TTC549 (cell line): ENCODE results near the gene CPA1.
A peak's percentile ranks its signal among the peaks of the same experiment; 100 is the strongest.

Experiments used
- FAIRE-seq: peaks from 2 replicates; lab custom pipeline; 2012; peaks lifted over from hg19 to GRCh38; lab: Jason Lieb, UNC

The CPA1 gene

DNA sequence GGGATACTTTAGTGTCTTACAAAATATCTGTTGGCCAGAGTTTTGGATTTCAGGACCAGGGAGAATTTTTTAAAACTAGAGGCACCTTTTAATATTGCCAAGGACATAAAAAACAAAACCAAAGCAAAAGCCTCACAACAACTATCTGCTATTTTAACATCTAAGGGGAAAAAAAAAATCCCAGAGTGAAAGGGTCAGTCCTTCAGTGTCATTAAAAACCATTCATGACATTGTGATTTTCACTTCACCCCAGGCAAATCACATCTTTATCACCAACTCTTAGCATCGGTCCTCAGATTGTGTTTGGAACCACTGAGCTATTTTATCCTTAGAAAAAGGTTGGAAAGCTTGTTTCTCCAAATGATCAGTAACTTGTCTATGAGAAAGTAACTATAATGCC, 49.8 kb downstream of the CPA1 start:
- FAIRE-seq: peak; percentile 58

DNA sequence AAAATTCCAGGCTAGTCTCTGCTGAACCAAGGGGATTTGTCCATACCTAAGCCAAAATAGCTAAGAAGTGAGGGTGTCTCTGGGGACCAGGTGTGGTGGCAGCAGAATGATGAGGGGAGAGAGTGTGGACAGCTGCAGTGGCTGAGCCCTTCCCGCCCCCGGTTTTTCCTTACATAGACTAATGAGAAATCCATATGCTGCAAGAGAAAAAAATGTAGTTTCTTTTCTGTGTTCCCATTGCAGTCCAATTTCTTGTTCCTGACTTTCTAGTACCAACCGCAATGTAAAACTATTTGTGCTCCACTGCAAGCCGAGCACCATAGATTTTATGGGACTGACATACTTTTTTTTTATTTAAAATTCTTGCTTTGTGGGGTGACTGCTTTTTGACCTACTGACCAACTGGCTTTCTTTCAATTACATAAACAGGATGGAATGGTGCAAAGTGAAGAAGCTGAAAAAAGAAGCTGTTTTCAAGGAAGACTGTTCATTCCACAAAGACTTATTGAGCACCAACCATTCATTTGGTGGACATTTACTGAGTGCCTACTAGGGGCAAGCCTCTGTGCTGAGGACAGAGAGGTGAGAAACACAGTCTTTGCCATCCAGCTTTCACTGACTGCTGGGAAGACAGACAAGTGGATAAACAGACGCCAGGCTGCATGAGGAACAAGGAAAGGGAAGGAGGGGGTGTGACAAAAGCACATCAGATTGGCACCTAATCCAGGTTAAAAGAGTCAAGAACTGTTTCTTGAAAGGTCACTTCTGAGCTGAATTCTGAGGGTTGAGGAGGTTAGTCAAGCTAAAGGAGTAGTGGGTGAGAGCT, 50.8 kb downstream of the CPA1 start:
- FAIRE-seq: peak; percentile 85

DNA sequence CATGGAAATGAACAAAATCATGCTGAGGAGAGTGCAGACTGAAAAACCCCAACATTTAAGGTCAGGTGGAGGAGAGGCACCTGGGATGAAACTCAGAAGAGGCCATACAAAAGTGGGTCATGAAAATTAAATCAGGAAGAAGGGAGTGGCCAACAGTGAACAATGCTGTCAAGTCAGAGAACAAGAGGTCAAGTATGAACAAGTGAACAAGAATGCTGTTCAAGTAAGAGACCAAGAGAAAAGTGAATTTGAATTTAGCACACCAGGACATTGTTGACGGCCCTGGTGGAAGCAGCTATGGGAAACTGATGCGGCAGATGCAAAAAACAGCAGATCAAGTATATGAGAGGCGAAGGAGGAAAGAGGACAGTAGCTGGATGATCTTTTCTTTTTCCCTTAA, 52.6 kb downstream of the CPA1 start:
- FAIRE-seq: no peak

DNA sequence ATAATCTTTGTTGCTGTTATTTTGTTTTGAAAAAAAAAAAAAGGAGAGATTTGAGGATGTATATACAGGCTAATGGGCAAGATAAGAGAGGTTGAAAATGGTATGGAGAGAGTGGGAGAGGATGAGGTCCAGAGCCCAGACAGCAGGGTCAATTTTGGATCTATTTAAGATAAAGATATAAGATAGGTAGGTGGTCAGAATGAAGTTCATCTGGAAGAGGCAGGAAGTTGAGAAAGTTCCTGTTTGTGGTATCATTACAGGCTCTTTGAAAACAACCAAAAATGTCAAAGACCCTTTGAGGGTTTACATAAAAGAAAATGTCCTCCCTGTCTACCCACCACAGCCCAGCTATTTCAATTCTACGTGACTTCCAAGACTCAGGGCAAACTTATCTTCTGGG, 53.0 kb downstream of the CPA1 start:
- no peak for FAIRE-seq

DNA sequence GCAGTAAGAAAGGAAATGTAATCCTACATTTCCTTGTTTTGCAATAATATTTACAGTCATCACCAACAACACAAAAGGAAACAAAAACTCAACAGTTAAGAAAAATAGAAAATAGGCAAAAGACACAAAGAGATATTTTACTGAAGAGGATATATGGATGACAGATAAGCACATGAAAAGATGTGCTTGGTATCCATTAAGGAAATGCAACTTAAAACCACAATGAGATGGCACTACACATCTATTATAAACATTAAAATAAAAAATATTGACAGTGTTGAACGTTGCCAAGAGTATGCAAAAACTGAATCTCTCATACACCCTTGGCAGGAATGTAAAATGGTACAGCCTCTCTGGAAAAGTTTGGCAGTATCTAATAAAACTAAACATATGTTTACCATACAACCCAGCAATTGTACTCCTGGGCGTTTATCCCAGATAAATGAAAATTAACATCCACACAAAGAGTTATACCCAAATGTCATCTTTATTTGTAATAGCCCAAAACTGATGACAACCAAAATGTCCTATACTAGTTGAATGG, 55.1 kb downstream of the CPA1 start:
- FAIRE-seq: no peak

DNA sequence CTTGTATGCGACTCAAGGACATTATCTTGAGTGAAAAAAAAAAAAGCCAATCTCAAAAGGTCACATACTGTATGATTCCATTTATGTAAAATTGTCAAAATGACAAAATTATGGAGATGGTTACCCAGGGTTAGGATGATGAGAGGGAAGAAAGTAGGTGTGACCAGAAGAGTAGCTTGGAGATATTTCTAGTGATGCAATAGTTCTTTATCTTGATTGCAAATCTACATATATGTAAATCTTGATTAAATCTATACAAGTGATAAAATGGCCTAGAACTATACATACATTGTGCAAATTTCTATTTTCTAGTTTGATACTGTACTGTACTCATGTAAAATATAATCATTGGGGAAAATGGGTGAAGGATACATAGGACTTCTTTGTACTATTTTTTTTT, 56.0 kb downstream of the CPA1 start:
- FAIRE-seq: no peak
